GM19043 (cell line): ENCODE results near the gene MTR.
"Not testable (repeated sequence)": the region's sequence is repeated elsewhere in the genome, so short reads cannot be mapped to it uniquely, and the experiment has no call there.

Source experiments
- ATAC-seq: cut with Tn5 transposase; IDR thresholded peaks from one replicate; pipeline ENCODE4 v1.9.1; 2021; ENCODE audit warnings: low read depth; ENCODE audit not compliant: unreplicated experiment

MTR gene

GRCh38 chr1:236829085-236829484 lies 34.0 kb downstream of the MTR start:
- ATAC-seq: no peak

GRCh38 chr1:236830116-236830515 lies 35.0 kb downstream of the MTR start:
- ATAC-seq: no peak

GRCh38 chr1:236830560-236830959 lies 35.5 kb downstream of the MTR start:
- ATAC-seq: no peak

GRCh38 chr1:236833575-236833974 lies 38.5 kb downstream of the MTR start:
- no peak for ATAC-seq

GRCh38 chr1:236834876-236835275 lies 39.8 kb downstream of the MTR start:
- ATAC-seq: no peak

GRCh38 chr1:236835491-236835890 lies 40.4 kb downstream of the MTR start:
- no peak for ATAC-seq

GRCh38 chr1:236836157-236836556 lies 41.1 kb downstream of the MTR start:
- no peak for ATAC-seq

- ATAC-seq: no peak
Observed at GRCh38 chr1:236837115-236837514, 42.0 kb downstream of the MTR start.

- ATAC-seq: no peak
Observed at GRCh38 chr1:236837897-236838296, 42.8 kb downstream of the MTR start.

- no peak for ATAC-seq
Observed at GRCh38 chr1:236841341-236841740, 46.2 kb downstream of the MTR start.

GRCh38 chr1:236844499-236845271 lies 49.6 kb downstream of the MTR start:
- ATAC-seq: no peak

- no peak for ATAC-seq
Observed at GRCh38 chr1:236845830-236846229, 50.7 kb downstream of the MTR start.

- ATAC-seq: no peak
Observed at GRCh38 chr1:236848274-236848923, 53.3 kb downstream of the MTR start.

- no peak for ATAC-seq
Observed at GRCh38 chr1:236850077-236850979, 55.2 kb downstream of the MTR start.

- no peak for ATAC-seq
Observed at GRCh38 chr1:236851871-236852270, 56.8 kb downstream of the MTR start.

- ATAC-seq: no peak
Observed at GRCh38 chr1:236853921-236854604, 59.0 kb downstream of the MTR start.

GRCh38 chr1:236854605-236854983 lies 59.5 kb downstream of the MTR start:
- ATAC-seq: no peak

GRCh38 chr1:236856649-236857048 lies 61.6 kb downstream of the MTR start:
- not testable (repeated sequence) for ATAC-seq

- no peak for ATAC-seq
Observed at GRCh38 chr1:236858165-236858564, 63.1 kb downstream of the MTR start.

GRCh38 chr1:236860101-236860500 lies 65.0 kb downstream of the MTR start:
- no peak for ATAC-seq

GRCh38 chr1:236860674-236861073 lies 65.6 kb downstream of the MTR start:
- no peak for ATAC-seq
